HG02884 (cell line): ENCODE data around the gene TMF1.

ENCODE experiments used
- ATAC-seq: cut with Tn5 transposase; IDR thresholded peaks from one replicate; pipeline ENCODE4 v1.9.1; 2021; ENCODE audit warnings: mild to moderate bottlenecking, moderate library complexity; ENCODE audit not compliant: unreplicated experiment

TMF1 gene

DNA sequence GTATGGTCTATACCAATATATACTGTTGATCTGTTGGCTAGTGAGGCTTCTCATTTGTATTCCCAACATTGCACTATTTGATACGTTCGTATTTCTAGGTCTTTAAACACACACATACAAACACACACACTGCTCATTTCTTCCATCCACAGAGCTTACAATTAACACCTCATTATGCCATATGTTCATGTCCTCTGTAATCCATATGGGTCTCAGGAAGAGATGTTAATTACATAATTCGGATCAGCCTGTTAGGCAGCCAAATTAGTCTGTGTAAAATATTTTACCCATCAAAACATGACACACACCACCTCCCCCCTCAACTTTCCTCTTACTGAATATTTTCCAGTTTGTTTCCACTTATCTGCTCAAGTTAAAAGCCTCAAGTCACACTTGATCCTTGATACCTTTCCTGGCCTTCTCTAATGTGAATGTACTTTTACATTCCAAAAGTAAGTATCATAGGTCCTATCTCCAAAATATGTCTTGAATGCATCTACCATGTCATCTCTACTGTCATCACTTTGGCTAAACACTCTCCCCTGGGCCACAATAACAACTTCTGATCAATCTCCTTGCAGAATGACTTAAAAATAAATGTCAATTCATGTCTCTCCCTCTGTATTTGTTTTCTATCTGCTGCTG lies 66.9 kb downstream of the TMF1 start:
- no peak for ATAC-seq

DNA sequence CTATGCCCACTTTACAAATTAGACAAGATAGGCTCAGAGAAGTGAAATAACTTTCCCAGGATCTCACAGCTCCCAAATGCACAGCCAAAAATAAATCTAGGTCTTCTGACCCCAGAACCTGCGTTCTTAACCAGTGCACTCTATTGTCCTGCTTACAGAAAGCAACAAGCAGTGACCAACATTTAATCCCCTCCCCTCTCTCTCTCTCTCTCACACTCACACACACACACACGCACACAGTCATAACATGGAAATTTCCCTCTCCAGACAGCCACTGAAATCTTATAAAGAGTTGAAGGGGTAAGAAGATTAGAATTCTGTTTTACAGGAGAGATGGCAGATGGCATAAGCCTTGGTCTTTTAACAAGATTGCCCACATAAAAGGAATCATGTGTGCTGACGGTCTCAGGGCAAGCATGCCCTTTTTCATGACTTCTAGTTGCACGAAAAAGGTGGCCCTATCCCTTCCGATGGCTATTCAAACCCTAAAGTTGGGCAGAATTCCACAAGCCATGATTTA lies 68.1 kb downstream of the TMF1 start:
- no peak for ATAC-seq

DNA sequence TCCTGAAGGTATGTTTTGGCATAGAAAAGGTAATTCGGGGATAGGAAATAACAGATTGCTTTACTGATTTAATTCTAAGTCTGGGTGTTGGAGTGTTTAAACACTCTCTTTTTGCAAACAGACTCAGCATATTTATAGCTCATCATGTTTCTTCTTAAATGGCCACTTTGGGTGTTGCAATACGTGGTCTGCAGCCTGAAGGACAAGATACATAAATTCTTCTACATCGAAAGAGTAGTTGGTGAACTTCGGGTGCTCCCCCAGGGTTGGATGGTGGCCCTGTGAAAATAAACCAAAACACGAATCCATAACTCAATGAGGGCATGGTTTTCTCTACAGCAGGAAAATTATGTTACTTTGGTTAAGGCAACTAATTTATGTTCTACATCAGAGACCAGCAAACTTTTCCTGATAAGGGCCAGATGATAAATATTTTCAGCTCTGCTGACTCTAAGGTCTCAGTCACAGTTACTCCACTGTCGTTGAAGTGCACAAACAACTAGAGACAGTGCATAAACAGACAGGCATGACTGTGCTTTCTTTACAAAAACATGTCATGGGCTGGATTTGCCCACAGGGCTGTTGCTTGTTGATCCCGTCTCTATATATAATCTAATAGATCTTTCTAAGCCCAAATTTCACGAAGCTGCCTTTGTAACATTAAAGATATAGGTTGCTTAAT lies 74.5 kb downstream of the TMF1 start:
- no peak for ATAC-seq

DNA sequence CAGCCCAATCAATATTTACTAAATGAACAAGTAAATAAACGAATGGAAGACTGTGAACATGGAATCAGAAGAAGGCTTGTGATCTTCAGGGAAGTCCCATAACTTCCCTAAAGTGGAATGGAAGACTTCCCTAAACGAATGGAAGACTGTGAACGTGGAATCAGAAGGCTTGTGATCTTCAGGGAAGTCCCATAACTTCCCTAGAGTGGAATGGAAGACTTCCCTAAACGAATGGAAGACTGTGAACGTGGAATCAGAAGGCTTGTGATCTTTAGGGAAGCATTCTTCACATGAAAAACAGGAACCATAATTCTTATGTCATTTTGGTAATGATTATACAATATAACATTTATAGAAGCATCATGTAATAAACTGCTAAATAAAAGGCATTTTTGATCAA lies 77.4 kb downstream of the TMF1 start:
- ATAC-seq = no peak

DNA sequence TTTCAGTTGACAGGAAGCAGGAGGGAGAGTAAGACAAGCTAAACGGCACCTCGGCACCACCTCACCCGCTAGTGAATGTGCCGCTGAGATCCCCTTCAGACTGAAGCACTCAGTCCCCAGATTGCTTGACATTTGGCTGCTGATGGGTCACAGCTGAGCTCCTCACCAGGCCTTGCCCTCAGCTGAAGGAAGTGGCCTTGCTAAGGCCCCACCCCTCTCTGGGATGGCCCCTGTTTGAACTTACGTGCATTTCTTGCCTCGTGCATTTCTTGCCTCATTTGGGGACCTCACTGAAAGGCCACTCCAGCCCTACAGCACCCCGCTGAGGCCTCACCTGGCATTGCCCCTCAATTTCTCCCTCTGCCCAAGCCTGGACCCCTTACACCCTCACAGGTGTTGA lies 78.5 kb downstream of the TMF1 start:
- no peak for ATAC-seq

DNA sequence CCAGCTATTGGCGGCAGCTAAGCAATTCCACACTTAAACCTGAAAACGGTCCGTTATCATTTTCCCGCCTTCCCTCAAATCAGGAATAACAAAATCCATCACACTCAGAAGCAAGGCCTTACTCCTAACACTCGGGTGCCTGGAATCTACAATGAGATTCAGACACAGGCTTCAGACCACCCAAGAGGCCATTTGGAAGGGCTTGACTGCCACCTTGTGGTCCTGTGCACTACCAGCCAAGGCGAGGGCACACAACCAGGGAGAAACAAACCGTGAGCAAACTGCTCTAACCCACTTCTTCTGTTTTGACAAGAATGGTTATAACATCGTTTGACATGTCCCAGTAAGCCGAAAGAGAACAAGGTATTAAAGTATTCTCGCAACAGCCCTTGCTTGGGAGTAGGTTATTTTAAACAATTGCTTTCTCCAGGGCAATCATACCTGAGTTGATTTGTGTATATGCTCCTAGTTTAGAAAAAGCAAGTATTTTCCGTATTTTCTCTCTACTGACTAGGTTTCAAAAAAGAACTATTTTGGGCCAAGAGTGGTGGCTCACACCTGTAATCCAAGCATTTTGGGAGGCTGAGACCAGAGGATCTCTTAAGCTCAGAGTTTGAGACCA lies 79.7 kb downstream of the TMF1 start:
- ATAC-seq = peak; percentile 76
